Lung microvascular endothelial cell (primary cell): ENCODE measurements around the gene FBN3. TPM values are rescaled to one million over a fixed set of nuclear protein-coding genes. Genes with fewer than 3 reads are reported as not detected.
"Not testable (repeated sequence)": the region's sequence is repeated elsewhere in the genome, so short reads cannot be mapped to it uniquely, and the experiment has no call there.

ENCODE experiments used
- DNase-seq, 2 donors: peaks; one replicate each; pipeline versions ENCODE4 v3.0.0 to v3.0.0-alpha.2; 2010; ENCODE audit warnings: low read depth in 2 of 2
- total RNA-seq: library from RNA; depleted of rRNA; stranded (reverse); fragments of >200 nt; gene quantifications from 2 replicates; pipeline ENCODE4 v1.2.1, GENCODE V29; 2014

Gene FBN3
- not detected in 2 replicates for total RNA-seq

DNA sequence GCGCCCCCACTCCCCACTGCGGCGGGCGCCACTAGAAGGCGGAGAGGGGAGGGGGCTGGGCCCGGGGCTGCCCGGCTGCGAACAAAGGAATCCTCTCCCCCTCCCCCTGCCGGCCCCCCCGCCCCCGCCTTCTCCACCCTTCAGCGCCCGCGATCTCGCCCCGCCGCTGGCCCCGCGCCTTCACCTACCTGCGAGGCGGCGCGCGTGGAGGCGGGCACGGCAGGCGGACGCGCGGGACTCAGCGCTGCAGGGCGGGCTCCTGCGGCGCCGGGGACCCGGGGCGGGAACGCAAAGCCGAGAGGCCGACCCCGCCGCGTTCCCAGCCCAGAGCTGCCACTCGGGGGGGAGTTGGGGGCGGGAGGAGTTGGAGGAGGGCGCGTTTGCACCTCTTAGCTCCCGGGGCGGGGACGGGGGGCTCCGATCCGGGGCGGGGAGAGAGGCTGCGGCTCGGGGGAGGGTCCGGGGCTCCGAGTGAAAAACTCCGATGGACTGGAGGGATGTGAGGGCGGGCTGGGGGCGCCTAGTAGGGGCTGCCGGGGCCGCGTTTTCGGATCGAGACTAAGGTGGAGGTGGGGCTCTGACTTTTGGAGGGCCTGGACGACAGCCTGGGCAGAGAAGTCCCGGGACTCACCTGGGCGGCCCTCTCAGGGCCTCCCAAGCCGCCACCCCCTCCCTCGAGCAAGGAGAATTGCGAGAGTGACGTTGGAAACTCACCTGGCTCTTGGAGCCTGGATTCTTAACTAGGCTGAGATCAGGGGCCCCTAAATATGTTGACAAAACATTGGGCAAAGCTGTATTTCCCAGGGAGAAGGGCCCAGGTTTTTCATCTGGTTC lies at the start of gene FBN3:
Gene FBN3 (minus strand): TSS at position 332 of the 834 bp plus-strand sequence. CDS start 2,112 bp downstream, outside the sequence.
- DNase-seq = no peak

- no peak for DNase-seq
These were observed 47.0 kb upstream of the FBN3 start for GRCh38 chr19:8196271-8196927.

DNA sequence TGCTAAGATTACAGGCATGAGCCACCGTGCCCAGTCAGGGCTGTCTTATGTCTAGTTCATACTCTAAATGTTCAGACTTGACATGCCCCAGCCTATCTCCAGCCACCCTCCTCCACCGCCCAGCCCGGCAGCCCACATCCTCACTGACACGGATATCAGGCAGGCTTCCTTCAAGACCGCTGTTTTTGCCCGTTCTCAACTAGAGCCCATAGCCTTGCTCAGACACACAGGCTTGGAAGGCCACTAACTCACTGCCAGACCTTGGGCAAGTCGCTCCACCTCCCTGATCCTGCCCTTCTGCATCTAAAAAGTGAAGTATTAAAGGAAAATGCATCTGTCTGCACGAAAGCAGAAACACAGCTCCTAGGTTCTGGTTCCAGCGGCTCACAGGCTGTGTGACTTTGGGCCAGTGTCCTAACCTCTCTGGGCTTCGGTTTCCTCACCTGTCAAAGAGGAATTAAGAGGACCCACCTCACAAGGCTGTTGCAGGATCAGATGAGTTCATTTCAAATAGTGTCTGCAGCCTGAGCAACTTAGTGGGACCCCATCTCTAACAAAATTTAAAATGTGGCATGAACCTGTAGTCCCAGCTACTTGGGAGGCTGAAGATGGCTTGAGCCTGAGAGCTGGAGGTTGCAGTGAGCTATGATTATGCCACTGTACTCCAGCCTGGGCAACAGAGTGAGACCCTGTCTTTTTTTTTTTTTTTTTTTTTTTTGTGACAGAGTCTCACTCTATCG lies 45.3 kb upstream of the FBN3 start:
- DNase-seq = no peak

DNA sequence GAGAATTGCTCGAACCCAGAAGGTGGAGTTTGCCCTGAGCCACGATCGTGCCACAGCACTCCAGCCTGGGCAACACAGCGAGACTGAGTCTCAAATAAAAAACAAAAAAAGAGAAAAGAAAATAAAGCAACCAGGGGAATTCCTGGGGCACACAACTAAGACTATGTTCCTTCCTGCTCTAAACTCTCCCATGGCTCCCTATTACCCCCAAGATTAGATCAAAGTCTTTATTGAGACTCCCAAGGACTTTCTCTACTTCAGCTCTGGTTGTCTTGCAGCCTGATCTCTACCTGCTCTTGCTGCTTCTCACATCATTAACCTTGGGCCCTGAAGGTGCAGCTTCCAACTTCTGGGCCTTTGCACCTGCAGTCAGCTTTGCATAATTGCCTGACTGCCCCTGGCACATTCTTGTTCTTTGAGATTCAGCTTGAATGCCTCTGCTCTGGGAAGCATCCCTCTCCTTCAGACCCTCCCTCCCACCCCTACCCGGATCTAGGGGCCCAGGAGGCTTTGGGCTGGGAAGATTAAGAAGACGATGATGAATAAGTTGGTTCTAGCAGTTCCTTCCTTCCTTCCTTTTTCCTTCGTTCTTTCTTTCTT lies 42.9 kb upstream of the FBN3 start:
- no peak for DNase-seq

DNA sequence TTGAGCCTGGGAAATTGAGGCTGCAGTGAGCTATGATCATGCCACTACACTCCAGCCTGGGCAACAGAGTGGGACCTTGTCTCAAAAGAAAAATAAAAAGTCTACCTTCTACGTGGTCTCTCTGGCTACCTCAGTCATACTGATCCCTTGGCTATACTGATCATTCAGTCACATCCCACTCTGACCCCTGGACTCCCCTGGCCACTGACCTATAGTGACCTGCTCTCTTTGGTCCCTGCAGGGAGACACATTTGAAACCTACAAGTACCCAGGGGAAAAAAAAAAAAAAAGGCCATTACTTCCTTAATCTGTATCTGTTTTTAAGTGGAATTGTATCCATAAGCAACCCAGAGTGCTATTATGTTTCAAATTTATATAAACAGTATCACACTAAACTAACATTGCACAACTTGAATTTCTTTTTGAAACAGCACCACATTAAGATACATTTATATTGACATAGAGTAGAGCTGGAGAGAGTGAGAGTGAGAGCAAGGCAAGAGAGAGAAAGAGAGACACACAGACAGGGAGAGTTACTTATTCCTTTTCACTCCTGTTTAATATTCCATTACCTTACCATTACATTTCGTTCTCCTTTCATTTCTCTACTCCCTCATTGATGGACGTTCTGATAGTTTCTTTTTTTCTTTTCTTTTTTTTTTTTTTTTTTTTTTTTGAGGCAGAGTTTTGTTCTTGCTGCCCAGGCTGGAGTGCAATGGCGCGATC lies 36.1 kb upstream of the FBN3 start:
- no peak for DNase-seq

- DNase-seq = no peak
These were observed 34.9 kb upstream of the FBN3 start for GRCh38 chr19:8184274-8184673.

DNA sequence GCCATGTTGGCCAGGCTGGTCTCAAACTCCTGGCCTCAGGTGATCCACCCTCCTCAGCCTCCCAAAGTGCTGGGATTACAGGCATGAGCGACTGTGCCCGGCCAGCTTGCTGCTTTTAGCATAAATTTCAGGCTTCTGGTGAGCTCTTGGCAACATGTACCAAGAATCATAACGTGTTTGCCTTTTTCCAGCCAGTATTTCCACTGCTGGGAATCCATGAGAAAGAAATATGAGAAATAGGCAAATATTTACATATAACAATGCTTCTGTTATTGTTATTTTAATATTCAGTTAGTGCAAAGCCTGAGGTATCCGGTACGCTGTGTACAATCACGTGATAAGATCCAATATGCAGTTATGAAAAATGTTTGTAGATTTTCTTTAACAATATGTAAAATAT lies 30.6 kb upstream of the FBN3 start:
- DNase-seq = peak in 1 of 2 donors; percentile 41

- no peak for DNase-seq
These were observed 25.3 kb upstream of the FBN3 start for GRCh38 chr19:8174706-8175105.

DNA sequence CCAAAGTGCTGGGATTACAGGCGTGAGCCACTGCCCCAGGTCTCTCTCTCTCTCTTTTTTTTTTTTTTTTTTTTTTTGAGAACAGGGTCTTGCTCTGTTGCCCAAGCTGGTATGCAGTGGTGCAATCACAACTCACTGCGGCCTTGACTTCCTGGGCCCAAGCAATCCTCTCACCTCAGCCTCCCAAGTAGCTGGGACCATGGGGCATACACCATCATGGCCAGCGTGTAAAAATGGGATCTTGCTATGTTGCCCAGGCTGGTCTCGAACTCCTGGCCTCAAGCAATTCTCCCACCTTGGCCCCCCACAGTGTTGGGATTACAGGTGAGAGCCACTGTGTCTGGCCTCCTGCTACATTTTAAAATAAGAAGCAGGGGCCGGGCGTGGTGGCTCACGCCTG lies 19.1 kb upstream of the FBN3 start:
- no peak for DNase-seq

DNA sequence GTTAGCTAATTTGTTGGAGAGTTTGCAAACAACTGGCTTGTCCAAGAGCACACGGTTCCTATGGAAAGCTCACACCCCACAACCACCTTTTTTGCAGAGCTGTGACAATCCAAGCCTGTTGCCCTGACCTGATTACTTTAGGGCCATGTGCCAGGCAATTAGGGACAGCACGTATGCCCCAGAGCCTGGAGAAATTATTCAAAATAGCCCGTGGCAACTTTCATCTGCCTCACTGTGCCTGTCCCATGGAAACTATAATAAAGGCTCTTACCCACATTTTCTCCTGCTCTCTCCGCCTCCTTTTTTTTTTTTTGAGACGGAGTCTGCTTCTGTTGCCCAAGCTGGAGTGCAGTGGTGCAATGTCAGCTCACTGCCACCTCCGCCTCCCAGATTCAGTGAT lies 18.6 kb upstream of the FBN3 start:
- DNase-seq = no peak

DNA sequence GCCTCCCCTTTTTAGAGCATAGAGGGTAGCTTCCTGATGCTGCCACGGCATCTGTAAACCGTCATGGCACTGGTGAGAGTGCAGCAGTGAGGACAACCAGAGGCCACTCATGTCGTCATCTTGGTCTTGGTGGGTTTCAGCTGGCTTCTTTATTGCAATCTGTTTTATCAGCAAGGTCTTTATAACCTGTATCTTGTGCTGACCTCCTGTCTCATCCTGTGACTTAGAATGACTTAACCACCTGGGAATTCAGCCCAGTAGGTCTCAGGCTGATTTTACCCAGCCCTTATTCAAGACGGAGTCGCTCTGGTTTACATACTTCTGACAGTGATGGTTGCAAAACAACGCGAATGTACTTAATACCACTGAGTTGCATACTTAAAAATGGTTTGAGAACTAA lies 14.4 kb upstream of the FBN3 start:
- DNase-seq = no peak

DNA sequence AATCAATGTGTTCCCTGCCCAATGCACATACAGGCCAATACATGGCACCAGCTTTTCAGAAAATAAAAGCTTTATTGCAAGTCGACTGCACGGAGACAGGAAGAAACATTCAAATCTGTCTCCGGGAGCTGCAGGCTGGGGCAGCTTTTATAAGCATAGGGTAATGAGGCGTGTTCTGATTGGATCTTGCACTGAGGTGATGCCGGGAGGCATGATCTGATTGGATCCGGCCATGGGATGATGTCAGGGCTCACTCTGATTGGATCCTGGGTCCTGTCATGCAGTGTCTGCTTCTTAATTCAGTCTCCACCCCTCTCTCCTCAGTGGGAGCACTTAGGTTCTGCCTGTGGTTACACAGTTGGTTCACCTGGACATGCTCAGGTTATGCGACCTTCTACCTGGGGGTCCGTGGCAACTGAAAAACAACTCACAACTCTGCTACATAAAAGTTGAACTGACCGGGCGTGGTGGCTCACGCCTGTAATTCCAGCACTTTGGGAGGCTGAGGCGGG lies 11.8 kb upstream of the FBN3 start:
- DNase-seq = peak in 1 of 2 donors; percentile 17

GRCh38 chr19:8159322-8159721 lies 9.9 kb upstream of the FBN3 start:
- DNase-seq = not testable (repeated sequence)

DNA sequence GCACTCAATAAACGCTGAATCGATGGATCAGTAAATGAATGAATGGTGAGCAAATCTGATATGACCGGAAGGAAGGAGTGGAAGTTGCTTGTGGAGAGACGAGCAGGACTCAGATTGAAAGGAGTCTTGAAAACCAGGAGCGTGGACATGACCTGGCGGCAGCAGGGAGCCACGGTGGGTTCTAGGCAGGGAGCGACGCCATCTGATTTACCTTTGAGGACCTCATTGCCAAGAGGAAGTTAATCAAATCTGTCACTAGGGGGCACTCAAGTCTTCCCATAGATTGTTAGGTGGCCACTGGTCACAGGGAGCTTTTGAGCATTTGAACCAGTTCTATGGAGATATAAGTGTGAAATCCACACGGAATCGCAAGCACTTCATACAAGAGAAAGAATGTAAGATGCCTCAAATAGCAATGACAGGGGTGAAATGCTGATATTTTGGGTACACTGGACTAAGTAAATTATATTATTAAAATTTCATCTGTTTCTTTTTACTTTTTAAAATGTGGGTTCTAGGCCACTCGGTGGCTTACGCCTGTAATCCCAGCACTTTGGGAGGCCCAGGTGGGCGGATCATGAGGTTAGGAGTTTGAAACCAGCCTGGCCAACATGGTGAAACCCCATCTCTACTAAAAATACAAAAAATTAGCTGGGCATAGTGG lies 9.2 kb upstream of the FBN3 start:
- DNase-seq = peak; percentile 82 to 92

DNA sequence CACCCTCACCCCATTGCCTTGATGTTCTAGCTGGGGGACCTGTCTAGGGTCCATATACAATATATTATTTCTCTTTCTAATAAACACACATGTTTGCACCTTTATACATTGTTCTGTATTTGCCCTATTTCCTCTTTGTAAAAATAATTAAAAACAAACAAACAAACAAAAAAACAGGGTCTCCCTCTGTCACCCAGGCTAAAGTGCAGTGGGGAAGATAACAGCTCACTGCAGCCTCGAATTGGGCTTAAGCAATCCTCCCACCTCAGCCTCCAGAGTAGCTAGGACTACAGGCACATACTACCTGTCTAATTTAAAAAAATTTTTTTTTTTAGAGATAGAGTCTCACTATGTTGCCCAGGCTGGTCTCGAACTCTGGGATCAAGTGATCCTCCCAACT lies 5.9 kb upstream of the FBN3 start:
- DNase-seq = no peak

DNA sequence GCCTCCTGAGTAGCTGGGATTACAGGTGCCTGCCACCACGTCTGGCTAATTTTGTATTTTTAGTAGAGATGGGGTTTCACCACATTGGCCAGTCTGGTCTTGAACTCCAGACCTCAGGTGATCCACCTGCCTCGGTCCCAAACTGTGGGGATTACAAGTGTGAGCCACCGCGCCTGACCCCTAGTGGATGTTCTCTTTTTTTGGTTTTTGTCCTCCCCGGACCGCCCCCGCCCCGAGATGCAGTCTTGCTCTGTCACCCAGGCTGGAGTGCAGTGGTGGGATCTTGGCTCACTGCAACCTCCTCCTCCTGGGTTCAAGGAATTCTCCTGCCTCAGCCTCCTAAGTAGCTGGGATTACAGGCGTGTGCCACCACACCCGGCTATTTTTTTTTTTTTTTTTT lies 4.6 kb upstream of the FBN3 start:
- not testable (repeated sequence) for DNase-seq

DNA sequence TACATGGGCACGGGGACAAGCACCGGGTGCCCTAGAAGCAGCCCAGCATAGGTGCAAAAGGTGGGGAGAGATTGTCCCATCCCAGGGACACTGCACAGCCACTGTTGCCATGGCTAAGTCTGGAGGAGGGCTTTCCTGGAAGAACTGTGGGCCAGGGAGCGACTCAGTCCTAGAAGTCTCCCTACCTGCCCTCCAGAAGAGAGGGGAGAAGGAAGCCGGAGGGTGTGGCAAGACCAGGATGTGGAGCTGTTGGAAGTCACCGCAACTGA lies 2.3 kb upstream of the FBN3 start:
- no peak for DNase-seq

DNA sequence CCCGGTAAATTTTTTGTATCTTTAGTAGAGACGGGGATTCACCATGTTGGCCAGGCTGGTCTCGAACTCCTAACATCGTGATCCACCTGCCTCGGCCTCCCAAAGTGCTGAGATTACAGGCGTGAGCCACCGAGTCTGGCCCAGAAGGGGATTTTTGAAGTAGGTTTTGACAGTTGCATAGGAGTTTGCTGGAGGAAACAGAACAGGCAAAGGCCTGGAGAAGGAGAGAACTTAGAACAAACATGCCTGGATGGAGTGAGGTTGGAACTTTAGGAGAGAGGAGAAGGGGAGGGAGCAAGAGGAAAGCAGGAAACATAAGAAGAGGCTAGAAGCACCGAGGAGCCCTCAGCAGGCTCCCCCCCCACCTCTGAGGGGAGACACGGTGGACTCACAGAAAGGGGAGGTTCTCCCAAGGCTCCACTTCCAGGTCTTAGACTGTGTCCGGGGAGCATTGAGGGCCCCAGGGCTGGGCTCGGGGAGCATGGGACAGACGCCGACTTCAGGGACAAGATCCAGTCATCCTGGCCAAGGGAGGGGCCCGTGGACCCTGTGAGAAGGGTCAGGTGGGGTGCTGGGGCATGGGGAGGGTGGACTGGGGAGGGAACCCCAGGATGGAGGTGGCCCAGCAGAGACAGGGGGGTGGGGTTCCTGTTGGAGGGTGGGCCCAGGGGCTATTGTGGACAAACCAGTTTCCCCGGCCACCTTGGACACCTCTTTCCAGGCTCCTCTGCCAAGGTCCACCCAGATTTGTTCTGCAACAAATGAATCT lies 1.8 kb upstream of the FBN3 start:
- DNase-seq = no peak

GRCh38 chr19:8150178-8150865 lies 930 bp upstream of the FBN3 start:
- DNase-seq = no peak
